Measurements from ENCODE around the gene INTS11.

The INTS11 gene

DNA sequence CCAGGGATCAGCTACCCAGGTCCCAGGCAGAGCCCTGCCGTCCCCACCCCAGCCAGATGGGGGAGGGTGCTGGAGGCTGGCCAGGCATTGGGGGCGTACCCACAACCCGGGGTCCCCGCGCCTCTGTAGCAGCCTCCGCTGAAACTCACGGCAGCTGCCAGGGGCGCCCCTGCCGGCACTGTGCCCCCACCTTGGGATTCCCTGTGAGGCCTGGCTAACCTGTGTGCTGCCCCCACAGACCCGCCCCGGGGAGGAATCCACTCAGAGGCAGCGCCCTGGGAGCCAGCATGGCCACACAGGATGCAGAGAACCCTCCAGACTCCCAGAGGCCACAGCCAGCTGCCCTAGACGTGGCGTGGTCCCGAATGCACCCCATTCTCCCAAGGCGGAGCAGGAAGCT, 20.9 kb upstream of the INTS11 start:
- Histone ChIP-seq H3K23ac (ENCODE audit: low read depth, low read length, poor library complexity) (peak overlapping the region; percentile 73), H3K27me3 (ENCODE audit: control insufficient read depth in 3 of 3, insufficient read depth in 3 of 3, low read depth in 1 of 3, low read length in 3 of 3) (no peaks in the 10 kb centered on the region), H4K91ac (ENCODE audit: low read depth, low read length, poor library complexity) (no peak overlapping the region), H2BK120ac (ENCODE audit: low read depth, low read length) (no peak overlapping the region), H3K9me3 (replicated peaks in 1 of 2; ENCODE audit: control insufficient read depth in 2 of 2, insufficient read depth in 1 of 2, low read depth in 1 of 2, low read length in 2 of 2) (peaks cover 0 to 9% of the 10 kb centered on the region in 2 donors), H2BK5ac (ENCODE audit: low read length) (no peak overlapping the region), H3K4me2 (ENCODE audit: insufficient read depth, low read length, poor library complexity, severe bottlenecking) (no peak overlapping the region), H3K36me3 (replicated peaks in 1 of 2; ENCODE audit: control insufficient read depth in 2 of 2, insufficient read depth in 2 of 2, low read length in 2 of 2) (peaks cover 11 to 17% of the 10 kb centered on the region in 2 donors), H3K27ac (replicated peaks; ENCODE audit: low read length) (no peak overlapping the region), H3K4me1 (ENCODE audit: control insufficient read depth in 2 of 2, insufficient read depth in 1 of 2, low read depth in 1 of 2, low read length in 2 of 2) (peaks cover 13 to 15% of the 10 kb centered on the region in 2 donors), H3K9ac (ENCODE audit: low read depth, low read length, poor library complexity) (no peak overlapping the region), H3K79me1 (ENCODE audit: low read depth, low read length) (peaks cover 37% of the 10 kb centered on the region), H4K8ac (ENCODE audit: low read depth, low read length) (no peak overlapping the region), H2AK5ac (ENCODE audit: low read depth, low read length) (peak overlapping the region; percentile 5), H2AFZ (ENCODE audit: low read length) (no peak overlapping the region), H2BK12ac (ENCODE audit: low read length) (no peak overlapping the region), H3K18ac (ENCODE audit: low read length) (no peak overlapping the region), H3K4ac (ENCODE audit: low read length) (no peak overlapping the region), H3K14ac (ENCODE audit: low read length) (no peak overlapping the region), H2BK15ac (ENCODE audit: low read length) (no peak overlapping the region), H3K4me3 (ENCODE audit: low read length in 2 of 2) (no peak overlapping the region)
- no CpG with 5 or more reads among the region's 16 CpGs for WGBS, 2 donors (ENCODE audit: extremely low coverage in 2 of 2, insufficient read length in 2 of 2, insufficient replicate concordance in 1 of 2)
- no peak for DNase-seq (ENCODE audit: low spot score)

- Histone ChIP-seq H3K23ac (ENCODE audit: low read depth, low read length, poor library complexity) (peak overlapping the region; percentile 73), H3K4me3 (ENCODE audit: low read length in 2 of 2) (no peak overlapping the region), H3K18ac (ENCODE audit: low read length) (no peak overlapping the region), H3K4me1 (ENCODE audit: control insufficient read depth in 2 of 2, insufficient read depth in 1 of 2, low read depth in 1 of 2, low read length in 2 of 2) (peaks cover 13 to 15% of the 10 kb centered on the region in 2 donors), H3K79me1 (ENCODE audit: low read depth, low read length) (peaks cover 40% of the 10 kb centered on the region), H3K9ac (ENCODE audit: low read depth, low read length, poor library complexity) (peak overlapping the region; percentile 70), H4K8ac (ENCODE audit: low read depth, low read length) (no peak overlapping the region), H2AK5ac (ENCODE audit: low read depth, low read length) (no peak overlapping the region), H2BK15ac (ENCODE audit: low read length) (no peak overlapping the region), H3K27me3 (ENCODE audit: control insufficient read depth in 3 of 3, insufficient read depth in 3 of 3, low read depth in 1 of 3, low read length in 3 of 3) (no peaks in the 10 kb centered on the region), H2BK5ac (ENCODE audit: low read length) (peak overlapping the region; percentile 39), H4K91ac (ENCODE audit: low read depth, low read length, poor library complexity) (no peak overlapping the region), H3K4me2 (ENCODE audit: insufficient read depth, low read length, poor library complexity, severe bottlenecking) (no peak overlapping the region), H2AFZ (ENCODE audit: low read length) (no peak overlapping the region), H2BK12ac (ENCODE audit: low read length) (no peak overlapping the region), H2BK120ac (ENCODE audit: low read depth, low read length) (no peak overlapping the region), H3K36me3 (replicated peaks in 1 of 2; ENCODE audit: control insufficient read depth in 2 of 2, insufficient read depth in 2 of 2, low read length in 2 of 2) (peaks cover 15 to 23% of the 10 kb centered on the region in 2 donors), H3K9me3 (replicated peaks in 1 of 2; ENCODE audit: control insufficient read depth in 2 of 2, insufficient read depth in 1 of 2, low read depth in 1 of 2, low read length in 2 of 2) (peaks cover 0 to 9% of the 10 kb centered on the region in 2 donors), H3K4ac (ENCODE audit: low read length) (no peak overlapping the region), H3K27ac (replicated peaks; ENCODE audit: low read length) (no peak overlapping the region), H3K14ac (ENCODE audit: low read length) (no peak overlapping the region)
- DNase-seq (ENCODE audit: low spot score) = no peak
- no CpG with 5 or more reads among the region's 15 CpGs for WGBS, 2 donors (ENCODE audit: extremely low coverage in 2 of 2, insufficient read length in 2 of 2, insufficient replicate concordance in 1 of 2)
Observed at GRCh38 chr1:1344655-1345361, 20.3 kb upstream of the INTS11 start.

- H3K4ac ChIP-seq (ENCODE audit: low read length) = no peak overlapping the region
- H4K8ac ChIP-seq (ENCODE audit: low read depth, low read length) = no peak overlapping the region
- H3K27me3 ChIP-seq (ENCODE audit: control insufficient read depth in 3 of 3, insufficient read depth in 3 of 3, low read depth in 1 of 3, low read length in 3 of 3) = no peaks in the 10 kb centered on the region
- no peak overlapping the region for H2BK15ac ChIP-seq (ENCODE audit: low read length)
- peaks cover 0 to 9% of the 10 kb centered on the region in 2 donors for H3K9me3 ChIP-seq (replicated peaks in 1 of 2; ENCODE audit: control insufficient read depth in 2 of 2, insufficient read depth in 1 of 2, low read depth in 1 of 2, low read length in 2 of 2)
- no CpG with 5 or more reads among the region's 24 CpGs for WGBS, 2 donors (ENCODE audit: extremely low coverage in 2 of 2, insufficient read length in 2 of 2, insufficient replicate concordance in 1 of 2)
- H3K4me2 ChIP-seq (ENCODE audit: insufficient read depth, low read length, poor library complexity, severe bottlenecking) = no peak overlapping the region
- peaks cover 40% of the 10 kb centered on the region for H3K79me1 ChIP-seq (ENCODE audit: low read depth, low read length)
- H2BK5ac ChIP-seq (ENCODE audit: low read length) = no peak overlapping the region
- no peak overlapping the region for H2AK5ac ChIP-seq (ENCODE audit: low read depth, low read length)
- H2BK12ac ChIP-seq (ENCODE audit: low read length) = peak overlapping the region; percentile 63
- H3K36me3 ChIP-seq (replicated peaks in 1 of 2; ENCODE audit: control insufficient read depth in 2 of 2, insufficient read depth in 2 of 2, low read length in 2 of 2) = peaks cover 18 to 30% of the 10 kb centered on the region in 2 donors
- H2BK120ac ChIP-seq (ENCODE audit: low read depth, low read length) = no peak overlapping the region
- H3K23ac ChIP-seq (ENCODE audit: low read depth, low read length, poor library complexity) = peak overlapping the region; percentile 73
- H3K27ac ChIP-seq (replicated peaks; ENCODE audit: low read length) = no peak overlapping the region
- no peak overlapping the region for H3K18ac ChIP-seq (ENCODE audit: low read length)
- H3K4me3 ChIP-seq (ENCODE audit: low read length in 2 of 2) = no peak overlapping the region
- H3K14ac ChIP-seq (ENCODE audit: low read length) = no peak overlapping the region
- H3K4me1 ChIP-seq (ENCODE audit: control insufficient read depth in 2 of 2, insufficient read depth in 1 of 2, low read depth in 1 of 2, low read length in 2 of 2) = peaks cover 13 to 15% of the 10 kb centered on the region in 2 donors
- H2AFZ ChIP-seq (ENCODE audit: low read length) = no peak overlapping the region
- no peak for DNase-seq (ENCODE audit: low spot score)
- no peak overlapping the region for H4K91ac ChIP-seq (ENCODE audit: low read depth, low read length, poor library complexity)
- H3K9ac ChIP-seq (ENCODE audit: low read depth, low read length, poor library complexity) = peak overlapping the region; percentile 70
Observed at GRCh38 chr1:1343811-1344421, 19.5 kb upstream of the INTS11 start.

DNA sequence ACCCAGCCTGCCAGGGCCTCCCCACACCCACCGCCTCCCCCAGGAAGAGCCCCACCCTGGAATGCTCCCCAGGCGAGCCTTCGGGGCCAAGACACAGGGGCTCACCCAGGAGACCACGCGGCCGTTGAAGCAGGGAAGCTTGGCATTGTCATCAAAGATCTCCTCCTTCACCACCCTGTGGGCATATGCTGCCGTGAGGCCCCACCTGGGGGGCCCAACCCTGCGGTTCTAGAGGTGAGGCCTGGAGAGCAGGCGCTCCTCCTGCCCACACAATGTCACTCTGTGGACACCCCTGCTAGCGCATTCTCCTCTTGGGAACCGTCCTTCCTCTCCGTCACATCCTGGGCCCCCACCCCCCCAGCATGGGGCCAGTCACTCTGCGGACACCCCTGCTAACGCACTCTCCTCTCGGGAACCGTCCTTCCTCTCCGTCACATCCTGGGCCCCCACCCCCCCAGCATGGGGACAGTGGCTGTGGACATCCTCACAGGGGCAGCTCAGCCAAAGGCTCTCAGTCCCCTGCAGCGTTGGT, 18.2 kb upstream of the INTS11 start:
- peaks cover 0 to 9% of the 10 kb centered on the region in 2 donors for H3K9me3 ChIP-seq (replicated peaks in 1 of 2; ENCODE audit: control insufficient read depth in 2 of 2, insufficient read depth in 1 of 2, low read depth in 1 of 2, low read length in 2 of 2)
- H3K9ac ChIP-seq (ENCODE audit: low read depth, low read length, poor library complexity) = no peak overlapping the region
- H3K4me2 ChIP-seq (ENCODE audit: insufficient read depth, low read length, poor library complexity, severe bottlenecking) = no peak overlapping the region
- H3K14ac ChIP-seq (ENCODE audit: low read length) = no peak overlapping the region
- H3K36me3 ChIP-seq (replicated peaks in 1 of 2; ENCODE audit: control insufficient read depth in 2 of 2, insufficient read depth in 2 of 2, low read length in 2 of 2) = peaks cover 23 to 38% of the 10 kb centered on the region in 2 donors
- H2AFZ ChIP-seq (ENCODE audit: low read length) = no peak overlapping the region
- H3K23ac ChIP-seq (ENCODE audit: low read depth, low read length, poor library complexity) = no peak overlapping the region
- no peak overlapping the region for H2BK120ac ChIP-seq (ENCODE audit: low read depth, low read length)
- no peak for DNase-seq (ENCODE audit: low spot score)
- peaks cover 32% of the 10 kb centered on the region for H3K79me1 ChIP-seq (ENCODE audit: low read depth, low read length)
- no peak overlapping the region for H2BK5ac ChIP-seq (ENCODE audit: low read length)
- no peak overlapping the region for H3K4ac ChIP-seq (ENCODE audit: low read length)
- no peak overlapping the region for H2BK15ac ChIP-seq (ENCODE audit: low read length)
- peaks cover 5 to 7% of the 10 kb centered on the region in 2 donors for H3K4me1 ChIP-seq (ENCODE audit: control insufficient read depth in 2 of 2, insufficient read depth in 1 of 2, low read depth in 1 of 2, low read length in 2 of 2)
- no peak overlapping the region for H4K91ac ChIP-seq (ENCODE audit: low read depth, low read length, poor library complexity)
- no peak overlapping the region for H3K27ac ChIP-seq (replicated peaks; ENCODE audit: low read length)
- no CpG with 5 or more reads among the region's 18 CpGs for WGBS, 2 donors (ENCODE audit: extremely low coverage in 2 of 2, insufficient read length in 2 of 2, insufficient replicate concordance in 1 of 2)
- H4K8ac ChIP-seq (ENCODE audit: low read depth, low read length) = no peak overlapping the region
- no peaks in the 10 kb centered on the region for H3K27me3 ChIP-seq (ENCODE audit: control insufficient read depth in 3 of 3, insufficient read depth in 3 of 3, low read depth in 1 of 3, low read length in 3 of 3)
- no peak overlapping the region for H3K4me3 ChIP-seq (ENCODE audit: low read length in 2 of 2)
- no peak overlapping the region for H2AK5ac ChIP-seq (ENCODE audit: low read depth, low read length)
- no peak overlapping the region for H2BK12ac ChIP-seq (ENCODE audit: low read length)
- no peak overlapping the region for H3K18ac ChIP-seq (ENCODE audit: low read length)
